CD4-positive, alpha-beta T cell treated with Interleukin-15 for 4 hours (primary cell): ENCODE measurements around the gene CLCN6.

Experiments used
- DNase-seq: peaks from one replicate; pipeline ENCODE4 v3.0.0-alpha.2; 2020; ENCODE audit warnings: low spot score

CLCN6 gene, protein sequence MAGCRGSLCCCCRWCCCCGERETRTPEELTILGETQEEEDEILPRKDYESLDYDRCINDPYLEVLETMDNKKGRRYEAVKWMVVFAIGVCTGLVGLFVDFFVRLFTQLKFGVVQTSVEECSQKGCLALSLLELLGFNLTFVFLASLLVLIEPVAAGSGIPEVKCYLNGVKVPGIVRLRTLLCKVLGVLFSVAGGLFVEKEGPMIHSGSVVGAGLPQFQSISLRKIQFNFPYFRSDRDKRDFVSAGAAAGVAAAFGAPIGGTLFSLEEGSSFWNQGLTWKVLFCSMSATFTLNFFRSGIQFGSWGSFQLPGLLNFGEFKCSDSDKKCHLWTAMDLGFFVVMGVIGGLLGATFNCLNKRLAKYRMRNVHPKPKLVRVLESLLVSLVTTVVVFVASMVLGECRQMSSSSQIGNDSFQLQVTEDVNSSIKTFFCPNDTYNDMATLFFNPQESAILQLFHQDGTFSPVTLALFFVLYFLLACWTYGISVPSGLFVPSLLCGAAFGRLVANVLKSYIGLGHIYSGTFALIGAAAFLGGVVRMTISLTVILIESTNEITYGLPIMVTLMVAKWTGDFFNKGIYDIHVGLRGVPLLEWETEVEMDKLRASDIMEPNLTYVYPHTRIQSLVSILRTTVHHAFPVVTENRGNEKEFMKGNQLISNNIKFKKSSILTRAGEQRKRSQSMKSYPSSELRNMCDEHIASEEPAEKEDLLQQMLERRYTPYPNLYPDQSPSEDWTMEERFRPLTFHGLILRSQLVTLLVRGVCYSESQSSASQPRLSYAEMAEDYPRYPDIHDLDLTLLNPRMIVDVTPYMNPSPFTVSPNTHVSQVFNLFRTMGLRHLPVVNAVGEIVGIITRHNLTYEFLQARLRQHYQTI

GRCh38 chr1:11805422-11806306 lies at the start of gene CLCN6, which contains the start of gene MTHFR:
TSS of gene CLCN6 (plus strand) at chr1:11806191. CDS start at chr1:11806263, 72 bp downstream.
TSS of gene MTHFR (minus strand) at chr1:11805964. CDS start at chr1:11803116, 2,848 bp downstream.
- DNase-seq, result peak; percentile 97

- no peak for DNase-seq
Measured at GRCh38 chr1:11757047-11757446, 48.9 kb upstream of the CLCN6 start.

- no peak for DNase-seq
Measured at GRCh38 chr1:11759791-11760190, 46.2 kb upstream of the CLCN6 start.

GRCh38 chr1:11761285-11761684 lies 44.7 kb upstream of the CLCN6 start:
- no peak for DNase-seq

GRCh38 chr1:11761988-11762406 lies 44.0 kb upstream of the CLCN6 start, which contains the start of gene C1orf167:
TSS of gene C1orf167 (plus strand) at chr1:11762193. CDS start at chr1:11764401, 2,208 bp downstream.
- no peak for DNase-seq

- DNase-seq, result no peak
Measured at GRCh38 chr1:11764115-11764514, 41.9 kb upstream of the CLCN6 start.

DNA sequence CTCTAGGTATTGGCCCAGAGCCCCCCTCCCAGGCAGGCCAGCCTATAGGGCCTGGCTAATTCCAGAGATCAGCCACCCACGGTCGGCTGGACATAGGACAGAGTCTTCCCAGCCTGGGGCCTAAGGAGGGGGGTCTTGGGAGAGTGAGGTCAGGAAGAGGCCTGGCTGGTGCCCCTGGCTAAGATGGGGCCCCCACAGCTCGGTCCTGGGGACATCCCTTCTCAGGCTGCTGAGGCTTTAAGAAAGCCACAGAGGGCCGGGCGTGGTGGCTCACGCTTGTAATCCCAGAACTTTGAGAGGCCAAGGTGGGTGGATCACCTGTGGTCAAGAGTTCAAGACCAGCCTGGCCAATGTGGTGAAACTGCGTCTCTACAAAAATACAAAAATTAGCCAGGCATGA lies 41.5 kb upstream of the CLCN6 start:
- no peak for DNase-seq

DNA sequence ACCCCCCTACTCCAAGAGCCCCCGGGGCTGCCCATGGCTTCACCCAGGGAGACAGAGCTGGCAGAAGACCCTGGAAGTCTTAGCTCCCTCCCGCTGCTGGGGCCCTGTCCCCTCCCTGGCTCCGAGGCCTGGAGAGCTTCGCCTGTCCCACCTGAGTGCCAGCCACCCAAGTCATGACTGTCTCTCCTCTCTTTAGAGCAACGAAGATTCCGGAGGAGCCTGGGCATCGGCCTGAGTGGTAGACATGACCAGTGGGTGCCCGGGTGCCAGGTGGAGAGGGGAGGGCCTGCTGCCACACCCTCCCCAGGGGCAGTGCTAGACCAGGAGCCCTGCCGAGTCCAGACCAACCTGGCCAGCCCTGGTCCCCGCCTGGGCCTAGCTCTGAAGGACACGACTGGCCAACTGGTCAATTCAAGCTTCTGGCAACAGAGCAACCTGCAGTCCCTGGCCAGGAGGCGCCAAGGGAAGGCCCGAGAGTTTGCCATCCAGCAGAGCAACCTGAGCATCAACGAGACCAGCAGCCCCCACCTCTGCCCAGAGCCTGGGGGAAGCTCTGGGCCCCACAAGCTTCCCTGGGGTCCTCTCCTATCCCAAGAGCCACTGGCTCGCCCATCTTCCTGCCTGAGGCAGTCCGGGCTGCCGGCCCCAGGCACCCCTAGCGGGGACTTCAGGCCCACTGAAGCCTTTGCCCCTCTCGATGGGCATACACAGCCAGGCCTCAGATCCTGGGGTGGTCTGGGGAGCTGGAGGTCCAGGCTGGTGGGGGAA lies 40.1 kb upstream of the CLCN6 start:
- no peak for DNase-seq

DNA sequence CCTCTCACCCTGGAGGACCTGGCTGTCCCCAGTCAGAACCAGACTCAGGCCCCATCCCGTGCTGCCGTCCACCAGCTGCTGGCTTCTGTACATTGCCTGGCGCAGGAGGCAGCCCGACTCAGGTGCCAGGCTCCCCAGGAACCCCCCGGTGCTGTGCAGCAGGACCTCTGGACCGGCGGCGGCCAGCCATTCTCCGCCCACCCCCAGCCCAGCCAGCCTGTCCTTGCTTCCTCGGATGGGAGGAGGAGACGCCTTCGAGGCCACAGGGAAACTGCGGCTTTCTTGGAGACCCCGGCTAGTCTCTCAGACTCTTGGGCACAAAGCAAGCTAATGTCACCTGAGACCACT lies 39.6 kb upstream of the CLCN6 start:
- DNase-seq, result no peak

DNA sequence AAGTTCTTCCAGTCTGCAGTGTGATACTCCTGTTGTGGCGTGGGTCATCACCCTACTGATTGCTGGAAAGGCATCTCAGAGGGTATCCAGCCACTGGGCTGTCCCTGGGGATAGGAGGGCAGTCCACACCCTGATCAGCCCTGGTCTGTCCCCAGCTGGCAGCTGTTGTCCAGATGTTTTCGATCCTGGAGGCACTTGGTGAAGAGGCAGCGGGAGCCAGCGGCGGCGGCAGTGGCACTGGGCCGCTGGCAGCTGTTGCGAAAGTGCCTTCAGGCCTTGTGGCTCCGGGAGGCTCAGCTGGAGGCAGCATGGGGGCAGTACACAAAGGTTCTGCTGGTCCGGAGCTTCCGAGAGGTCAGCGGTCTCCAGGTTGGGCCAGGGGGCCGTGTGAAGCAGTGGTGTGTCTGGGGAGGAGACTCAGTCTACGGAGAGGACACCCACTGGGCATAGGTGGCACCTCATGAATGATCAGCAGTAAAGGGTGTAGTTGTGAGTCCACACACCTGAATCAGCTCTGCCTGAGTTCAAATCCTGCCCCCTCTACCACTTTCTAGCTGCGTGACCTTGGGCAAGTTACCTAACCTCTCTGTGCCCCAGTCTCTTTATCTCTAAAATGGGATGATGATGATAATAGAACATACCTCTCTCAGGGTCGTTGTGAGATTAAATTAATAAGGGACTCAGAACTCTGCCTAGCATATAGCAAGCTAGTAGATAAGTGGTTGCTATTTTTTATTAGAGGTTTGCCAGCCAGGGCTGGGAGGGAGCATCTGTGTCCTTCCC lies 37.9 kb upstream of the CLCN6 start:
- DNase-seq, result no peak

DNA sequence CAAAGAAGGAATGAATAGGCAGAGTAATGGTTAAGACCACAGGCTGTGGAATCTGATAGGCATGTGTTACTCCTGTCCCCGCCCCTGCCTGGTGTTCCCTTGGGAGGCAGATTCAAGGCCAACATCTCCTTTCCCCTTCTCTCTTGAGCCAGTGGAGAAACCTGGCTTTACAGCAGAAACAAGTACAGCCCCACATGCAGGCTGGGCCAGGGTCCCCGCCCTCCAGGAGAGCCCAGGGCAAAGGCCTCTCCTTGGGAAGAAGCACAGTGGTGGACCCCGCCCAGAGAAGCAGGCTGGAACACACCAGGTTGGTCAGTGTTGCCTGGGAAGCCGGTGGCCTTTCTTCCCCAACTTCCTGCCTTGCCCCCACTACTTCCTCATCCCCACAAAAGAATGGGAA lies 37.2 kb upstream of the CLCN6 start:
- no peak for DNase-seq

- DNase-seq, result no peak
Measured at GRCh38 chr1:11769274-11769673, 36.7 kb upstream of the CLCN6 start.

- DNase-seq, result no peak
Measured at GRCh38 chr1:11770011-11770410, 36.0 kb upstream of the CLCN6 start.

DNA sequence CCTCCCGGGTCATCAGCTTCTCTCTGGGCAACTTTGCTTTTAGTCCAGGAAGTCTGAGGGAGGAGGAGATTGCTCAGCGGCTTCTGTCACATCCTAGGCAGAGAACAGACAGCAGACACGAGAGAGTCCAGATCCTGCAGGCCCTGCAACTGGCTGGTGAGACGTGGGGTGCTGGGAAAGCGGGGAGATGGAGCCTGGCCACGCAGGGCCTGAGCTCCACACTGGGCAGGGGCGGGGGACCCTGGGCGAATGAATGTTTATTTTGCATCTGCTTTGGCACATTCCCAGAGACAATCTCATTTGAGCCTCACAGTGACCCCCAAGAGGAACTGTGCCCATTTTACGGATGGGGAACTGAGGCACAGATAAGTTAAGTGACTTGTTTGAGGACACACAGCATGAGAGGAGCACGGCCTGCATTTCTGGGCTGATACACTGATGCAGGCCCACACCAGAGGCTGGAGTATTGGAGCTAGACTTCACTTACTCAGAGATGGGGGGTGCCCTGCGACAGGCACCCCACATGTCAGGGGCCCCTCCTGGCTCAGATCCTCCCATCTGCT lies 34.4 kb upstream of the CLCN6 start:
- no peak for DNase-seq

GRCh38 chr1:11772458-11772857 lies 33.5 kb upstream of the CLCN6 start:
- no peak for DNase-seq

GRCh38 chr1:11774753-11775152 lies 31.2 kb upstream of the CLCN6 start:
- DNase-seq, result no peak

- no peak for DNase-seq
Measured at GRCh38 chr1:11777658-11778322, 28.2 kb upstream of the CLCN6 start.

DNA sequence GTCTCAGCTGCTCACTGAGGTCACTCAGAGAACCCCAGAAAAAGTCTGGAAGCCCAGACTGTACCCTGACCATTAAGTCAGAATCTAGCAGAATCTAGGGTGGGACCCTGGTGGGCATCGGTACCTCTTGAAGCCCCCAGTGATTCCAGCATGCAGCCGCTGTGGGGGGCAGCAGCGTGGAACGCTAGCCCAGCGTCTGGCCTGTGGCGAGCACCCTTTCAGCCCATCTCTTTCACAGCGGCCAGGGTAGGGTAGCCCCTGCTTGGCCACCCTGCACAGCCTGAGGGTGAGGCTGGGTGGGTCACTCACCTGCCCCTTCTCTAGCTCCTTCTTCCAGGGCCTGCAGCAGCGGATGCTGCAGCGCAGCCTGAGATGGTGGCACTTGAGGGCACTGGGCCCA lies 27.7 kb upstream of the CLCN6 start:
- DNase-seq, result no peak

DNA sequence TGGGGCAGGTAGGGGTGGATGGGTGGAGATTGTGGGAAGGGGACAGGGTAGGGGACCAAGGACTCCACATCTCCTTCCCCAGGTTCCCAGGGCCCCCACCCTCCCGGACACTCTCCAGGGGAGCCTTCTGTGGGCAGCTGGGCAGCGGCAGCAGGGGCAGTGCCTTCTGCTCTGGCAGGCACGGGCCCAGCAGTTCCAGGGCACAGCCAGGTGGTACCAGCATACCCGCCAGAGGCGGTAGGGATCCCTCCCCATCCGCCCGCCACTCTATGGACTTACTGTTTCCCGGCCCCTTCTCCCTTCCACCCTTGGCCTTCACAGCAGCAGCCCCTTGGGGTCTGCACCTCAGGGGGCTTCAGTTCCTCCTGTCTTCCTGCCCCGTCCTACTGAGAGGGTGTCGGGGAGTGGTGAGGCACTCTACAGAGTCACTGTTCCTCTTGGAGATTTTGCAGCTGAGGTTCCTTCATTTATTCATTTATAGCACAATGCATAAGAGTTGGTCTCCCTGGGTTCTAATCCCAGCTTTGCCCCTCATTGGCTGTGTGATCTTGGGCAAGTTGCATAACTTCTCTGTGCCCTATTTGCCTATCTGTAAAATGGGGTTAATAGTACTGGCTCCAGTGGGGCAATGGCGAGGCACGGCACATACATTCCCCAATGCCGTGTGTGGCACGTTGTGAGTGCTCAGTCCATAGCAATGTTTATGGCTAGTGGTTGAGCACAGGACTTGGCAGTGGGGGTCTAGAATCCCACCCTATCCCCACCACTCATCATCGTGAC lies 27.0 kb upstream of the CLCN6 start:
- DNase-seq, result no peak
